Caco-2 (cell line): Measurements from ENCODE around the gene ROBO1. TPM values are rescaled to one million over a fixed set of nuclear protein-coding genes. Genes with fewer than 3 reads are reported as not detected.

Source experiments
- BruUV-seq: library from RNA; stranded (reverse); fragments of 400-500 nt; replicated peaks from 2 replicates; lab custom pipeline; 2021; lab: Mats Ljungman, UMichigan
- CTCF ChIA-PET: fragments of 300-600 bp; sonication (Branson Sonifier 250); formaldehyde crosslinking; loops from one replicate; lab custom pipeline; 2022; ENCODE audit warnings: antibody characterized with exemption; lab: Charles Lee
- POLR2A ChIA-PET: fragments of 300-600 bp; sonication (Branson Sonifier 250); formaldehyde crosslinking; loops from one replicate; lab custom pipeline; 2022; ENCODE audit warnings: antibody characterized with exemption; lab: Charles Lee
- DNase-seq, 2 experiments: peaks; one replicate each; pipeline versions ENCODE4 v3.0.0 to v3.0.0-alpha.2; 2020 to 2022
- H3K27me3 ChIP-seq: replicated peaks from 2 replicates; pipeline ENCODE4 v1.6.0; 2011; ENCODE audit warnings: low read length; ENCODE audit not compliant: control insufficient read depth, insufficient read depth
- H3K36me3 ChIP-seq: 2 replicates; pipeline ENCODE4 v1.5.1; 2011; ENCODE audit warnings: low read length; ENCODE audit not compliant: control insufficient read depth, insufficient read depth
- H3K4me1 ChIP-seq: fragments of 250-450 bp; sonication (Bioruptor Pico); 2 replicates; pipeline ENCODE4 v1.5.1; 2020; ENCODE audit warnings: mild to moderate bottlenecking
- H3K4me3 ChIP-seq: 2 replicates; pipeline ENCODE4 v1.5.1; 2011; ENCODE audit warnings: low read depth, mild to moderate bottlenecking, control low read depth, low read length
- H3K9me3 ChIP-seq: fragments of 250-450 bp; sonication (Bioruptor Pico); 2 replicates; pipeline ENCODE4 v1.5.1; 2020; ENCODE audit warnings: mild to moderate bottlenecking, moderate library complexity
- H3K27ac Mint-ChIP-seq: one replicate; pipeline ENCODE4 v1.8.0; 2022; ENCODE audit warnings: mixed read lengths; ENCODE audit not compliant: unreplicated experiment
- H3K27me3 Mint-ChIP-seq: one replicate; pipeline ENCODE4 v1.8.0; 2022; ENCODE audit warnings: mixed read lengths; ENCODE audit not compliant: insufficient read depth, unreplicated experiment
- H3K36me3 Mint-ChIP-seq: one replicate; pipeline ENCODE4 v1.8.0; 2022; ENCODE audit warnings: mild to moderate bottlenecking, mixed read lengths; ENCODE audit not compliant: insufficient read depth, unreplicated experiment
- H3K4me1 Mint-ChIP-seq: one replicate; pipeline ENCODE4 v1.8.0; 2022; ENCODE audit warnings: low read depth, mixed read lengths; ENCODE audit not compliant: unreplicated experiment
- H3K4me3 Mint-ChIP-seq: one replicate; pipeline ENCODE4 v1.8.0; 2022; ENCODE audit warnings: mild to moderate bottlenecking, moderate library complexity, mixed read lengths; ENCODE audit not compliant: unreplicated experiment
- H3K9me3 Mint-ChIP-seq: one replicate; pipeline ENCODE4 v1.8.0; 2022; ENCODE audit warnings: mixed read lengths; ENCODE audit not compliant: unreplicated experiment
- CTCF ChIP-seq, 2 experiments: fragments of 200-600 bp in 1 of 2; IDR thresholded peaks; 1 replicate in 1 of 2; 2 replicates in 1 of 2; pipeline versions ENCODE4 v1.5.1 to v1.8.0; 2011 to 2022; ENCODE audit warnings: antibody characterized with exemption in 1 of 2, control low read depth in 1 of 2, inconsistent platforms in 1 of 2, low read depth in 1 of 2, low read length in 1 of 2, mild to moderate bottlenecking in 1 of 2, moderate library complexity in 1 of 2; ENCODE audit not compliant: insufficient read depth in 1 of 2, severe bottlenecking in 1 of 2, unreplicated experiment in 1 of 2
- intact Hi-C: fragments of 100-400 bp; cut with micrococcal nuclease; formaldehyde crosslinking; loops from one replicate; pipeline ENCODE4 v1.10.0; 2022; ENCODE audit not compliant: unreplicated experiment
- total RNA-seq: library from RNA; stranded (reverse); gene quantifications from 2 replicates; pipeline ENCODE4 v1.2.3, GENCODE V29; 2022

ROBO1 gene
- total RNA-seq, 1 experiment from 2014 or later = 1.8 TPM

- Histone ChIP-seq H3K27me3 (no peaks in the 10 kb centered on the region), H3K4me1 (peaks cover 27% of the 10 kb centered on the region), H3K36me3 (no peaks in the 10 kb centered on the region), H3K4me3 (no peak overlapping the region), H3K9me3 (no peaks in the 10 kb centered on the region)
- no peaks in the 10 kb centered on the region for H3K36me3 Mint-ChIP-seq
- intact Hi-C loops = no loop called here
- no peak overlapping the region for H3K27ac Mint-ChIP-seq
- ChIA-PET POLR2A (no interaction called here), CTCF (no interaction called here)
- TF ChIP-seq CTCF (IDR thresholded peaks at IDR 0.05; ENCODE audit: insufficient read depth in 1 of 2, low read depth in 1 of 2, low read length in 1 of 2, severe bottlenecking in 1 of 2, unreplicated experiment in 1 of 2) = no peak
- H3K9me3 Mint-ChIP-seq = no peaks in the 10 kb centered on the region
- no TSS peak for BruUV-seq
- no peak for DNase-seq
- H3K4me3 Mint-ChIP-seq = no peak overlapping the region
- H3K27me3 Mint-ChIP-seq = no peaks in the 10 kb centered on the region
- peaks cover 11% of the 10 kb centered on the region for H3K4me1 Mint-ChIP-seq
These were observed 921.1 kb downstream of the ROBO1 start for GRCh38 chr3:78846718-78847117.

GRCh38 chr3:78845605-78846004 is 922.2 kb downstream of the ROBO1 start:
- no peaks in the 10 kb centered on the region for H3K27me3 Mint-ChIP-seq
- BruUV-seq = no TSS peak

GRCh38 chr3:78844307-78844706 is 923.5 kb downstream of the ROBO1 start:
- Histone ChIP-seq H3K27me3 (no peaks in the 10 kb centered on the region), H3K9me3 (no peaks in the 10 kb centered on the region), H3K4me3 (no peak overlapping the region), H3K36me3 (no peaks in the 10 kb centered on the region), H3K4me1 (peaks cover 27% of the 10 kb centered on the region)
- intact Hi-C loops = no loop called here
- H3K9me3 Mint-ChIP-seq = no peaks in the 10 kb centered on the region
- CTCF ChIA-PET = no interaction called here
- BruUV-seq = no TSS peak
- no peaks in the 10 kb centered on the region for H3K36me3 Mint-ChIP-seq
- DNase-seq = no peak
- peaks cover 17% of the 10 kb centered on the region for H3K4me1 Mint-ChIP-seq
- H3K4me3 Mint-ChIP-seq = no peak overlapping the region
- POLR2A ChIA-PET = no interaction called here
- H3K27me3 Mint-ChIP-seq = no peaks in the 10 kb centered on the region
- TF ChIP-seq CTCF (IDR thresholded peaks at IDR 0.05; ENCODE audit: insufficient read depth in 1 of 2, low read depth in 1 of 2, low read length in 1 of 2, severe bottlenecking in 1 of 2, unreplicated experiment in 1 of 2) = no peak
- no peak overlapping the region for H3K27ac Mint-ChIP-seq

More at GRCh38 chr3:78845605-78846004, 922.2 kb downstream of the ROBO1 start:
- Histone ChIP-seq H3K4me1 (peaks cover 27% of the 10 kb centered on the region), H3K4me3 (no peak overlapping the region), H3K9me3 (no peaks in the 10 kb centered on the region), H3K27me3 (no peaks in the 10 kb centered on the region), H3K36me3 (no peaks in the 10 kb centered on the region)
- CTCF ChIA-PET = no interaction called here
- Mint-ChIP-seq H3K9me3 (no peaks in the 10 kb centered on the region), H3K36me3 (no peaks in the 10 kb centered on the region), H3K4me3 (no peak overlapping the region), H3K4me1 (peaks cover 11% of the 10 kb centered on the region), H3K27ac (no peak overlapping the region)
- TF ChIP-seq CTCF (IDR thresholded peaks at IDR 0.05; ENCODE audit: insufficient read depth in 1 of 2, low read depth in 1 of 2, low read length in 1 of 2, severe bottlenecking in 1 of 2, unreplicated experiment in 1 of 2) = no peak
- no peak for DNase-seq
- intact Hi-C loops = no loop called here
- POLR2A ChIA-PET = no interaction called here
